ENCODE data around the gene TTC7B. TPM values are rescaled to one million over a fixed set of nuclear protein-coding genes. Genes with fewer than 3 reads are reported as not detected.

Gene TTC7B
- total and polyA plus RNA-seq, 2 of the 8 experiments (the other 6 are each of a cell fraction or from before 2014, with no cell fraction given): 23.7 to 34.0 TPM

- Histone ChIP-seq H2BK20ac (ENCODE audit: low read length) (no peak overlapping the region), H3K79me1 (ENCODE audit: low read depth, low read length) (no peaks in the 10 kb centered on the region; the same call in 1 of the 2 replicates), H4K8ac (ENCODE audit: extremely low read depth, insufficient read depth, low read length) (no peak overlapping the region), H3K56ac (replicated peaks; ENCODE audit: insufficient read length, low read depth, low read length) (no peak overlapping the region), H3K23ac (ENCODE audit: insufficient read length) (no peak overlapping the region), H2BK12ac (ENCODE audit: low read depth, low read length) (no peak overlapping the region), H3K4ac (replicated peaks; ENCODE audit: insufficient read length, low read depth, low read length) (no peak overlapping the region), H2BK120ac (replicated peaks; ENCODE audit: low read depth, low read length) (no peak overlapping the region), H3K4me2 (ENCODE audit: insufficient read depth in 1 of 2, low read depth in 2 of 2, low read length in 2 of 2) (peak overlapping the region; percentile 73 to 75), H3K27me3 (replicated peaks in 1 of 4; ENCODE audit: control insufficient read depth in 3 of 4, extremely low read depth in 1 of 4, insufficient read depth in 3 of 4, low read length in 3 of 4) (peaks cover 10 to 32% (median 23%) of the 10 kb centered on the region in 4 experiments), H3K36me3 (ENCODE audit: control insufficient read depth in 2 of 4, insufficient read depth in 4 of 4, low read length in 3 of 4) (no peaks in the 10 kb centered on the region), H2BK5ac (ENCODE audit: low read depth, low read length) (no peak overlapping the region), H3K9me3 (ENCODE audit: insufficient read depth in 2 of 2, low read depth in 1 of 2, low read length in 1 of 2) (peaks cover 3 to 5% of the 10 kb centered on the region in 2 experiments; a peak in 2 of 4 replicates), H3K14ac (ENCODE audit: insufficient read length) (no peak overlapping the region), H3K27ac (ENCODE audit: low read depth, low read length) (no peak overlapping the region), H3K9ac (replicated peaks in 1 of 4; ENCODE audit: extremely low read depth in 1 of 4, low read depth in 3 of 4, low read length in 3 of 4) (peak overlapping the region in 3 of 4 experiments; percentile 29 to 47 (median 29); a peak in 3 of 7 replicates), H2AFZ (ENCODE audit: low read length) (peak overlapping the region; percentile 99), H3K79me2 (ENCODE audit: control insufficient read depth in 1 of 2, insufficient read depth in 2 of 2, low read length in 2 of 2) (no peaks in the 10 kb centered on the region), H3K23me2 (ENCODE audit: low read depth, low read length) (no peaks in the 10 kb centered on the region), H3K18ac (ENCODE audit: extremely low read depth, low read length) (peak overlapping the region; percentile 25; the same call in 1 of the 2 replicates), H4K20me1 (replicated peaks in 1 of 2; ENCODE audit: control insufficient read depth in 1 of 2, insufficient read depth in 2 of 2, low read length in 2 of 2) (no peaks in the 10 kb centered on the region), H2BK15ac (ENCODE audit: low read length) (no peak overlapping the region), H3K4me1 (replicated peaks in 1 of 4; ENCODE audit: control insufficient read depth in 3 of 4, insufficient read depth in 4 of 4, low read length in 3 of 4) (peaks cover 3 to 7% (median 3%) of the 10 kb centered on the region in 4 experiments; a peak in 5 of 7 replicates), H3K4me3 (ENCODE audit: extremely low read depth in 1 of 4, insufficient read depth in 2 of 4, low read depth in 3 of 4, low read length in 4 of 4) (peak overlapping the region; percentile 28 to 49 (median 41); a peak in 7 of 8 replicates), H2AK5ac (ENCODE audit: low read depth, low read length) (no peak overlapping the region), H4K5ac (ENCODE audit: insufficient read length, low read depth, low read length) (no peak overlapping the region), H4K91ac (replicated peaks; ENCODE audit: insufficient read length, low read length) (no peak overlapping the region)
- DNase-seq (ENCODE audit: low read depth in 1 of 2, low spot score in 2 of 2) (peak; percentile 72 to 97), FAIRE-seq (no peak)
- POLR2A ChIA-PET (ENCODE audit: partially characterized antibody): interaction anchor here (1.1 kb wide), 1 partner anchor 12 kb away, joined by 7 read pairs; the partner anchor contains the start of gene TTC7B
- CTCF ChIA-PET (ENCODE audit: partially characterized antibody): interaction anchor here (0.9 to 2.5 kb wide), 2 partner anchors 10 to 75 kb away, joined by 3 to 11 read pairs; no protein-coding TSS in a partner anchor
- WGBS, 2 experiments (ENCODE audit: extremely low coverage in 1 of 2, insufficient coverage in 1 of 2, insufficient read length in 1 of 2, insufficient replicate concordance in 2 of 2, low coverage in 1 of 2, low lambda C conversion rate in 2 of 2, missing lambda C conversion rate in 1 of 2): 9% methylated on average over 42 of the region's 42 CpGs; no CpG with 5 or more reads in 1 of the 2 experiments
- TF ChIP-seq SIRT6 (IDR thresholded peaks at IDR 0.05; ENCODE audit: low read length) (no peak), EZH2 (IDR thresholded peaks at IDR 0.05; ENCODE audit: low read depth, low read length, severe bottlenecking) (no peak), RFX5 (IDR thresholded peaks at IDR 0.05; ENCODE audit: borderline replicate concordance, low read depth, low read length) (no peak), CHD1 (IDR thresholded peaks at IDR 0.05; ENCODE audit: low read depth, low read length) (no peak), POLR2A (IDR thresholded peaks at IDR 0.05; ENCODE audit: control extremely low read depth in 1 of 2, low read depth in 2 of 2, low read length in 2 of 2) (peak in 1 of 2 experiments; percentile 24; a peak in 1 of 3 replicates), ATF3 (IDR thresholded peaks at IDR 0.05; ENCODE audit: insufficient read depth, low read depth, low read length) (no peak), CBX8 (IDR thresholded peaks at IDR 0.05; ENCODE audit: borderline replicate concordance, low read depth, low read length) (no peak), TAF7 (optimal IDR thresholded peaks at IDR 0.05; ENCODE audit: borderline replicate concordance, low read depth, low read length) (no peak), TAF1 (IDR thresholded peaks at IDR 0.05; ENCODE audit: low read depth, low read length) (peak; percentile 61; the same call in 1 of the 2 replicates), SP4 (IDR thresholded peaks at IDR 0.05; ENCODE audit: low read length) (no peak), FOSL1 (IDR thresholded peaks at IDR 0.05; ENCODE audit: insufficient read depth, low read depth, low read length) (no peak), RAD21 (IDR thresholded peaks at IDR 0.05 in 1 of 2, conservative IDR thresholded peaks at IDR 0.05 in 1 of 2; ENCODE audit: low read depth in 2 of 2, low read length in 2 of 2) (no peak)
Observed at GRCh38 chr14:90827919-90828610, 11.8 kb upstream of the TTC7B start.
